ENCODE data around the gene UNC5A. TPM values are rescaled to one million over a fixed set of nuclear protein-coding genes. Genes with fewer than 3 reads are reported as not detected.

UNC5A gene
- not detected for total RNA-seq

- DNase-seq (ENCODE audit: low spot score): no peak
Measured at GRCh38 chr5:176810081-176810597, at the start of gene UNC5A. Gene UNC5A (plus strand): TSS chr5:176810559. CDS start chr5:176810751, 192 bp downstream.

DNA sequence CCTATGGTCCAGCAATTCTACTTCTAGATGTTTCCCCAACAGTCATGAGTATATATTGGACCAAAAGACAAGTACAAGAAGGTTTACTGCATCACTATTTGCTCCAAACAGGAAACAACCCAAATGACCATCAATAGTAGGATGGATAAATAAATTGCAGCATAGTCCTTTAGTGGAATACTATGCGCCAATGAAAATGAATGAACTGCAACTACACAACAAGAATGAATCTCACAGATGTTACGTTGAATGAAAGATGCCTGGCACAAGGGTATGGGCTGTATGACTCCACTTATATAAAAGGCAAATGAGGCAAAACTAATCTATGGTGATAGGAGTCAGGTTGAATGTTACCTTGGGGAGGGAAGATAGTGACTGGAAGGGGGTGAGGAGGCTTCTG, 48.6 kb upstream of the UNC5A start:
- no peak for DNase-seq (ENCODE audit: low spot score)

DNA sequence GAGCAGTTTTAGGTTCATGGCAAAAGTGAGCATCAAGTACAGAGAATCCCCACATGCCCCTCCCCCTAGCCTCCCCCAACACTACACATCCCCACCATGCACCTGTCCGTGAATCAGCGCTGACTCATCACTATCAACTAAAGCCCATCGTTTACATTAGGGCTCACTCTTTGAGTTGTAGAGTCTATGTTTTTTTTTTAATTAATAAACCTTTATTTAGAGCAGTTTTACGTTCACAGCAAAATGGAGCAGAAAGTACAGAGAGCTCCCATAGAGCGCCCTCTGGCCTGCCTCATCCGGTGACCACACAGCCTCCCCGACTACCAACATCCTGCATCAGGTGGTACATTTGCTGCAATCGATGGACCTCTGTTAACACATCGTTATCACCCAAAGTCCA, 47.9 kb upstream of the UNC5A start:
- DNase-seq (ENCODE audit: low spot score): no peak

GRCh38 chr5:176765687-176766086, 44.7 kb upstream of the UNC5A start:
- DNase-seq (ENCODE audit: low spot score): no peak

DNA sequence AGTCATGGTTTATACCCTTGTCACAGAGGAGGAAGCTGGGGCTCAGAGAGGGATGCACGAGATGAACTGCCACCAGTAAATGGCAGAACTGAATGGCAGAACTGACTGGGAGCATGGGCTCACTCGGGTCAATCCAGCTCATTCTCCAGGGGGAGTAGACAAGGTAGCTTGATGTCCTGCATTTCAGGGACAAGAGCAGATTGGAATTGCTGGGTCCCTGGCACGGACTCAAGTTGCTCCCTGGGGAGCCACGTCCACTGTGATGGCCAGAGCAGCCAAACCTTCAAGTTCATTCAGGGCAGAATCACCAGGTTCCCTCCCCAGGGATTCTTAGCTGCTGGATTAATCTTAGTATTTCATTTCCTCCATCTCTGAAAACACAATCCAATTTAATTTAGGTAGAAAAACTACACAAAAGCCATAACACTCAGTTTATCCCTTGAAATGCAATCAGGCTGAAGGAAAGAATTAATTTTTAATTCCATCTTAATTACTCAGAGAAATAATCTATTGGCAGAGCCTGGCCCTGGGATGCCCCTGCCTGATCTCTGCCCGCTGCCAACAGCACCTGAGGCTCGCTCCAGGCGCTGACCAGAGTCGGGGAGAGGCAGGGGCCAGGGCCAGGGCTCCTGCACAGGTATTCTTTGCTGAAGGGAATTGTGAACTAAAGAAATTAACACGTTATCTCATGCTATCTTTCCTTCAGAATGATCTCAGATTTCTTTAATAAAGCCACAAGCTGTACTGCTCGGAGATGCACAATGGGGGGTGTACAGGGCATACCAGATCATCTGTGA, 42.0 kb upstream of the UNC5A start:
- no peak for DNase-seq (ENCODE audit: low spot score)

GRCh38 chr5:176769911-176770310, 40.4 kb upstream of the UNC5A start:
- no peak for DNase-seq (ENCODE audit: low spot score)

DNA sequence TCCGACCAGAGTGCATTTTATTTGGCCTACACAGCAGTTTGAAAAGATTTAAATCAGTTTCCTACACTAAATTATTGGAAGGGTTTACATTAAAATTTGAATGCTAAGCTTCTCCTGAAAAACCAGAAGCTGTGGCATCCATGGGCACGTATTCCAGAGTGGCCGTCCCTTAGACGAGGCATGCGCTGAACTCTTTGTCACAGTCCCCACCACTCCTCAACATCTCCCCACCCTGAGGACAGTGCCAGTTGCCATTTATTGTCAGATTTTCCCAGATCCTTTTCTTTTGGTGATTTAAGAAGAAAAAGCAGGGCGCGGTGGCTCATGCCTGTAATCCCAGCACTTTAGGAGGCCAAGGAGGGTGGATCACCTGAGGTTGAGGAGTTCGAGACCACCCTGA, 39.9 kb upstream of the UNC5A start:
- no peak for DNase-seq (ENCODE audit: low spot score)

- DNase-seq (ENCODE audit: low spot score): no peak
Measured at GRCh38 chr5:176771102-176771845, 39.1 kb upstream of the UNC5A start.

- DNase-seq (ENCODE audit: low spot score): no peak
Measured at GRCh38 chr5:176772271-176773210, 37.8 kb upstream of the UNC5A start.

GRCh38 chr5:176773408-176774035, 36.8 kb upstream of the UNC5A start:
- peak; percentile 15 for DNase-seq (ENCODE audit: low spot score)

- peak; percentile 38 for DNase-seq (ENCODE audit: low spot score)
Measured at GRCh38 chr5:176774216-176775171, 35.9 kb upstream of the UNC5A start.

GRCh38 chr5:176775409-176775808, 35.0 kb upstream of the UNC5A start:
- peak; percentile 2 for DNase-seq (ENCODE audit: low spot score)

DNA sequence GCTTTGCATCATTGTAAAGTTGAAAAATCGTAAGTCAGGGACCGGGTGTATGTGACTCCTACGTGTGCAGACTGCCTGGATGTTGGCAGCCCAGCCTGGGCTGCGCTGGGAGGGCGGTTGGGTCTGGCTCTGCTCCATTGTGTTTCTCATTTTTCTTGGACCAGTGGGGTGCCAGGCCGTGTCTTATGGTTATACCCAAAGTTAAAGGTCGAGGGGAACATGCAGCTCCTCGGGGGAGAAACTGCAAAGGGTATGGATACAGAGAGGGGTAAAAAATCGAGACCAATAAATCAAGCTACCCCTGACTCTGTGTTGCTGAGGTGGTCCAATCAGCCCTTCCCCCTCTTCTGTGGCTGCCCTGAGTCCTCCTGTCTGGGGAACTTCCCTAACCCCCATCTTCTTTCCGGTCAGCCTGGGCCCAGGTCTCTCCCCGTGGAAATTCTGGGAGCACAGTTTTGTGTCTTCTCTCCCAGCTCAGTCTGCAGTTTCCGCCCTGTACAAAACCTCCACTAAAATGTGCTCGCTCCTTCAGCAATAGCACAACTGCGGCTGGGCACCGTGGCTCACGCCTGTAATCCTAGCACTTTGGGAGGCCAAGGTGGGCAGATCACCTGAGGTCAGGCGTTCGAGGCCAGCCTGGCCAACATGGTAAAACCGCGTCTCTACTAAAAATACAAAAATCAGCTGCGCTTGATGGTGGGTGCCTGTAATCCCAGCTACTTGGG, 34.1 kb upstream of the UNC5A start:
- peak; percentile 33 for DNase-seq (ENCODE audit: low spot score)

GRCh38 chr5:176776916-176777315, 33.4 kb upstream of the UNC5A start:
- DNase-seq (ENCODE audit: low spot score): peak; percentile 12

- DNase-seq (ENCODE audit: low spot score): peak; percentile 12
Measured at GRCh38 chr5:176778921-176779465, 31.4 kb upstream of the UNC5A start.

DNA sequence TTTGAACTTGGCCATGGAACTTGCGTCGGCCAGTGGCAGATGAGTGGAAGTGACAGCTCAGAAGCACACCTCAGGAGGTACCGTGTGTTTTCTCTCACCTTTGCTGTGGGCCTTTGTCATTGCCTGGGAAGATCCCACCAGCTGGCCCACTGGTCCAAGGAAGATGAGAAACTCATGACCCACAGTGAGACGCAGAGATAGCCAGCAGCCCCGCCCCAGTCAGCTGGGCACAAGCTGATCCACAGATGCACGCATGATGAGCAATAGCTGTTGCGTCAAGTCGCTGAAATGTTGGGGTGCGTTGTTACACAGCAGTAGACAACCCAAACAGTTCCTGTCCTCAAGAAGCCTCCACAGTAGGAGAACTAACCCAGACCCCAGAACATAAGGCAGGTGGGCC, 30.8 kb upstream of the UNC5A start:
- no peak for DNase-seq (ENCODE audit: low spot score)

DNA sequence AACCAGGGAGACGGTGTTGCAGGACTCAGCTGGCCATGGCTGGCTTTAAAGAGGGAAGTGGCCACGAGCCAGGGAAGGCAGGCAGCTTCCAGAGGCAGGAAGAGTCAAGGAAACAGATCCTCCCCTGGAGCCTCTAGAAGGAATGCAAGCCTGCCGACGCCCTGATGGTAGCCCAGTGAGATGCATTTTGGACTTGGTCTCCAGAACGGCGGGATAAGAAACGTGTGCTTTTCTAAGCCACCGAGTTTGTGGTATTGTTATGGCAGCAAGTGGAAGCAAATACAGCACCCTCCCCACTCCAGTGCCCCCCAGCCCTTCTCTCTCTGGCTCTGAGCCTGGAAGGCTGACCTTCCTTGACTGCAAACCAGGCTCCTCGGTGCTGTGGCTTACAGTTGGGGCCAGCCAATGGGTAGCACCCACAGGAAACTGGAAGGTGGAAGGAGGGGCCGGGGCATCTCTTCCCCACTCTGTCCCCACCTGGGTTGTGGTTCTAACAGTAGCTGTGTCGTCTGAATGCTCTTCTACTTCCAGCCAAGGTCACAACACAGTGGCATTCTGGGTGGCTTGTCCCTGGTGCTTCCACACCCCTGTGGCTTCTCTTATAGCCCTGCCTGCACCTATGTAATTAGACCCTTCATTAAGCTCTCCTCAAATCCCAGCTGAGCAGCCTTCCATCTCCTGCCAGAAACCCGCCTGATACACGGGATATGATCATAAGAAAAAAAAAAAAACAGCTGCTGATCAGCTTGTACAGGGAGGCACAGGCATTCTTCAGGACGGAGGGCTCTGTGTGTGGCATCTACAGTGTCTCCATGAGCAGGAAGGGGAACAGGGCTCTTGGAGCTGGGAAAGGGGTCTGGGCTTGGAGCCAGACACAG, 29.9 kb upstream of the UNC5A start:
- DNase-seq (ENCODE audit: low spot score): no peak

- DNase-seq (ENCODE audit: low spot score): no peak
Measured at GRCh38 chr5:176781054-176781375, 29.3 kb upstream of the UNC5A start.

All from ureter (tissue), 1 donor.